GM19238 (cell line): Measurements from ENCODE around the gene LPAR2.
A peak's percentile ranks its signal among the peaks of the same experiment; 100 is the strongest.
"Not testable (repeated sequence)": the region's sequence is repeated elsewhere in the genome, so short reads cannot be mapped to it uniquely, and the experiment has no call there.

Experiments
- DNase-seq: peaks from one replicate; pipeline ENCODE4 v3.0.0; 2011; ENCODE audit warnings: low spot score; ENCODE audit not compliant: insufficient read length

LPAR2 gene

DNA sequence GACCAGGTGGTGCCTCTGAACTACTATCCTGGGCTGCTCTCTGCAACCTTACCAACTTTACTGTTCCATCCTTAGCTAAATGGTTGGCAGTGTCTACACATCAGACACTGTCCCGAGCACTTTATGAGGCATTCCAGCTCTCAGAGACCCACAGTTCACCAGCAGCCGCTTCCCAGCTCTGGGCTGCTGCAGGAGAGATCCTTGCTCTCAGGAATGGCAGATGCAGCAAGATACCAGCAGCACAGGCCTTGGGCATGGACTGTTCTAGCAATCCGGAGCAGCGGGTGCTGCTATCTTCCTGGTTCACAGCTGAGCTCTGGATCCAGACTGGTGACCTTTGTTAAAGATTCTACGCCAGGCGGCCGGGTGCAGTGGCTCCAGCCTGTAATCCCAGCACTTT is 3.3 kb upstream of the LPAR2 start:
- DNase-seq: no peak

DNA sequence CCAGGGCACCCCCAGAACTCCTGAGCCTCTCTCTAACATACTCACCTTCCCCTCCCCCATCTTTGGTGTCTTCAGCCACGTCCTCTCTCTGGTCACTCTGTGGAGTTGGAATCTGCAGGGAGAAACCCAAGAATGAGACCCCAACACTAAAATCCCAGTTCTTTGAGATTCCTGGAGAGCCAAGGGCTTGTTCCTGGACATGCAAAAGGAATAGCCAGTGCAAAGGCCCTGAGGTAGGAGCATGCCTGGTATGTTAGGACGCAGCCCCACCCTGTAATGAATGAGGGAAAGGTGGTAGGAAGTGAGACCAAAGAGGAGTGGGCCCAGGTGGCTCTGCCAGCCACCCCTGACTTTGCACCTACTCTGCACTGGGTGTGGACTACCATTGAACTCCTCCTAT is 2.4 kb upstream of the LPAR2 start:
- no peak for DNase-seq

DNA sequence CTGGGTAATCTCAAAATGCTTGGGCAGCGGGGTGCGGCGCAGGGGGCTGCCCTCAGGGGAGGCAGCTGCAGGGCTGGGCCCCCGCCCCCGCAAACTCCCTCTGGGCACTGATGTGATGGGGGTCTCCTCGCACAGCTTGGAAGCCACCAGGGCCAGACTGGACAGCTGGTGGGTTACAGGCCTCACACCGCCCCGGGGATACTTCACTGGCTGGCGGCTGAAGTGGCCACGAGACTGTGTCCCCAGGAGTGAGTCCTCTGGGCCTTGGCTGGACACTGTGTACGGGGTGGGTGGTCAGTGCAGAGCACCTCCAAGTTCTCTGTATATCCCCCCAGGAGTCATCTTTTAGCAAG is 2.0 kb upstream of the LPAR2 start:
- no peak for DNase-seq

DNA sequence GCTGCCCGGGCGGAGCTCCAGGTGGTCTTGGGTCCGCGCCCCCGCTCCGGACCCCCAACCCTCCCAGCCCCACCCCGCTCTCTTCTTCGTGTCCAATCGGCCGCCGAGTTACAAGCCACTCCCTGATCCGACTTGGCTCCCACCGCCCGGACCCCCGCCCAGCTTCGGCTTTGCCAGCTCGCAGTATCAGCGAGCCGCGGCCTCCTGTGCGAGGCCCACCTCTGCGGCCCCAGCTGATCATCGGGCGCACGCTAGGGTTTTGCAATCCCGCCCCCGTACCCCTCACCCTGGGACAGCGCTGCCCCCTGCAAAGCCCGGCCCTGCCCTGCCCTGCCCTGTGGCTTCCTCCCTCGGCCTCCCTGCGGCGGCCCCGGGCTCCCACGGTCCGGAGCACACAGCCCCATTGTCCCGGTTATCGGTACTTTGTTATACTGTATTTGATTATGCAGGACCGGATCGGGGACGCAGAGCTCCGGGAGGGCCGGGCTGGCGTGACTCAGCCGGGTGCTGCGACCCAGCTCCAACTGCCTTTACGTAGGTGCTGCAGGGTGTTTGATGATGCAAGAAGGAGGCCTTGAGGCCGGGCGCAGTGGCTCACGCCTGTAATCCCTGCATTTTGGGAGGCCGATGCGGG is 598 bp upstream of the LPAR2 start:
- no peak for DNase-seq

DNA sequence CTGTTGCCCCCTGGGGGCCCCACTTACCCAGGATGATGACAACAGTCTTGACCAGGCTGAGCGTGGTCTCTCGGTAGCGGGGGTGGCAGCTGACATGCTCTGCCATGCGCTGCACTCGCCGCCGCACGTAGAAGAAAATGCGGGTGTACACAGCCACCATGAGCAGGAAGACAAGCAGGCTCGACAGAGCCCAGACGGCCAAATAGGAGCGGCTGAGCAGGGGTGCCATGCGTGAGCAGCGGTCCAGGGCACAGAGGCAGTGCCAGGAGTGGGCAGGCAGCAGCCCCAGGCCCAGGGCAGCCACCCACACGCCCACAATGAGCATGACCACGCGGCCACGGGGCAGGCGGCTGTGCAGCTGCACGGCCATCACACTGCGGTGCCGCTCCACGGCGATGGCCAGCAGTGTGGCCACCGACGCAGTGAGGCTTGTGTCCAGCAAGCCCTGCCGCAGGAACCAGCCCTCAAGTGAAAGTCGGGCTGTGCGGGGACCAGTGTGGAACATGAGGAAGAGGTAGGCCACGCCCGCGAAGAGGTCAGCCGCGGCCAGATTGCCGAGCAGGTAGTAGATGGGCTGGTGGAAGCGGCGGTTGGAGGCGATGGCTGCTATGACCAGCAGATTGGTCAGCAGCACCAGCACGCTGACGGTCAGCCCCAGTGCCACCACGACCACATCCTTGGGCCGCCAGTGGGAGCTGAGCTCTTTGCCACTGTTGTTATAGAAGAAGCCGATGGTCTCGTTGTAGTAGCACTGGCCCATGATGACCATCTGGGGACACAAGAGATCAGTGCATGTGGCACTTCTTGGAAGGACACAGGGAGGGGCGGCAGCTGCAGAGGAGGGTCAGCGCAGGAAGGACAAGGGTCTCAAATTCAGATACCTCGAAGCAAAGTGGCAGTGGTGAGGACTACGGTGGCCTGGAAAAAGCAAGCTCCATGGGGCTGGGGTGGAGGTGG is 1.2 kb downstream of the LPAR2 start:
- DNase-seq: no peak

DNA sequence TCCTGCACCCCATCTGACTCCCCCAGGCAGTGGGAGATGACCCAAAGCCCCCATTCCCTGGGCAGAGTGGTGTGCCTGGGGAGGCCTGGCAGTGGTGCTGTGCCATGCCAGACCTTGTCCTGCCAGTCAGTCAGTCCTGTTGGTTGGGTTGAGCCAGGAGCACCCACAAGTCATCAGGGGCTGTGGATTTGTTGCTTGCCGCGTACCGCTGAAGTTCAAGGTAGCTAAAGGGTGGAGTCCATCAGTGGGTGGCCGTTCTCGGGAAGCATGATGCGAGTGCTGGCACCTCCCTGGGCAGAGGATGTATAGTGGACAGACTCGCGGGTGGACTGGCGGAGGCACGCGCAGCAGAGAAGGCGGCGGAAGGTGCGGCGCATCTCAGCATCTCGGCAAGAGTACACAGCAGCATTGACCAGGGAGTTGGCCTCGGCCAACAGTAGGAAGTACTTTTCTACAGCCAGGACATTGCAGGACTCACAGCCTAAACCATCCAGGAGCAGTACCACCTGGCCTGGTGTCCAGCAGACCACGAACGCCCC is 3.9 kb downstream of the LPAR2 start:
- DNase-seq: no peak

DNA sequence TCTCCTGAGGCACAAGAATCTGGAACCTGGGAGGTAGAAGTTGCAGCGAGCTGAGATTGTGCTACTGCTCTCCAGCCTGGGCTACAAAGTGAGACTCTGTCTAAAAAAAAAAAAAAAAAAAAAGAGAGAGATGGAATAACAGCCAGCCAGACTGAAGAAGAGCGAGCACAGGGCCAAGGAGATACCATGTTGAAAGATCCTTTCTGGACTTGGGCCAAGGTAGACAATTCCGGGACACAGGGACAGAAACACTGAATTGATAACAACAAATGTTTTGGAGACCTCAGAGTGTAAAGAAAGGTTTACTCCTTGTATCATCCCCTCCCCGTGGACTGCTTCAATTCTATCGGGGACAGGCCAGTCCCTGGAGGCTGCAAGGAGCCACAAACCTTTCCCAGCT is 4.6 kb downstream of the LPAR2 start:
- DNase-seq: no peak

DNA sequence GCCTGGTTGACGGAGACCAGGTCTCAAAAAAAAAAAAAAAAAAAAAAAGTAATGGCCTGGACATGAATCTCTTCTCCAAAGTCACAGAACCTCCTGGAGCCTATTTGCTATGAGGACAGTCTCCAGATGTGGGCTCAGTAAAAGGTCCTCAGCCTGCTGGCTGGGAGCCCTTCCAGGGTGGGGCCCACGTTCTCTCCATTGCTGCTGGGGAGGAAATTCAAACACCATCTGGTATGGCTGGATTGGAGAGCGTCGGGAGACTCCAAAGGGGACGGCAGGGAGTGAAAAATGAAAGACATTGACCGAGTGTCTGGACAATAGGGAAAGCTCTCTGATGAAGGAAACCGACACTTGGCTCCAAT is 8.2 kb downstream of the LPAR2 start:
- no peak for DNase-seq

DNA sequence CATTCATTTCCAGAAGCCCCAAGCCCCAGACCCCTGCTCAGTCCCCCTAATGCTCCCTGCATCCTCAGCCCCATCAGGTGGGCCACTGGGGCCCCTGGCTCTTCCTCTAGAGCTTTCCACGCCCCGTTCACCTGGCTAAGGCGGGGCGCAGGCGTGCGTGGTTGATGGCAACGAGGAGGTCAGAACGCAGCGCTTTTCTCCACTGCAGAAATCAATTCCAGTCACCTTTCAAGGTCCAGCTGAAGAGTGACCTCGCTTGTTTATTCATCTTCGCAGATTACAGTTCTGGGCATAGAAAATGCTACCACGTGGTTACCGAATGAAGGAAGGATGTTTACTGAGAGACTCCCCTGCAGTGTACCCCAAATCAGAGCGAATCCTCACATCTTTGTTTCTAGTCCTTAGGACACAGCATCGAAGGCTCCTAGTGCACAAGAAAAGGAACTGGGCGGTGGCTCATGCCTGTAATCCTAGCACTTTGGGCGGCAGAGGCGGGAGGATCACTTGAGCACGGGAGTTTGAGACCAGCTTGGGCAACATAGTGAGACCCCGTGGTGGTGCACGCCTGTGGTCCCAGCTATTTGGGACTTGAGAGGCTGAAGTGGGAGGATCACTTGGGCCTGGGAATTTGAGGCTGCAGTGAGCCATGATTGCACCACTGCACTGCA is 8.7 kb downstream of the LPAR2 start:
- DNase-seq: no peak

DNA sequence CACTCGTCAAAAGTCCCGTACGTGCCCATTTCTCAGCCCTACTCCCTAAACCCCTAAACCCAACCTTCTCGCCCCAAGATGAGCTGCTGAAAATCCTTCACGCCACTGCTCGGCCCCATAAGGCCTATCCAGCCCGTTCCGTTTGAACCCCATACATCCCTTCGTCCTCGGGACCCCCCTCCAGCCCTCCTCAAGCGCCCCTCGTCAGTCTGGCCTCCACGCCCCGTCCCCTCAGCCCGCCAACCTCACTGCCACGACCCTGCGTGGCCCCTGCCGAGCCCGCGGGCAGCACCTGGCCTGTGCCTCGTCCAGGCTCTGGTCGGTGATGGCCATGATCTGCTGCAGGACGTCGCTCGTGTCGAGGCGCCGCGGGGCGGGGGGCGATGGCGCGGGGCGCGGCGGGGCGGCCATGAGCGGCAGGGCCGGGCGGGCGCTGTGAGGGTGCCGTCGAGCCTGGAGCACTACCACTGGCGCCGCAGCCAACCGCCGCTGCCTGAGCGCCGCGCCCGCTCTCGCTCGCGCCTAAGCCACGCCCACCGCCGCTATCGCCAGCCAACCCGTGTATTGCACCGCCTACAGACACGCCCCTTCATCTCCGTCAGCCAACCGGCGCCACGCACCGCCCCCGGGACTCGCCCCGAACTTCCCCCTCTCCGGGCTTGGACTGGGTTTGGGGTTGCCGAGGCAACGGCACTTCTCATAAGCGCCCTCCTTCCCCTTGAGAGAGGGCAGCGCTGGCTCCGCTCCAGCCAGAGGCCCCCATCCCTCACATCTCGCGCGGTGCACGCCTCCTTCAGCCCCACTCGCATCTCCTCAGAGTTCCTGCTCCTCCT is 9.6 kb downstream of the LPAR2 start, which contains the start of gene PBX4:
Gene PBX4, minus strand, starts transcription at position 469 of the 833 bp plus-strand sequence. Its CDS starts 58 bp downstream, at position 411.
- peak; percentile 92 for DNase-seq

DNA sequence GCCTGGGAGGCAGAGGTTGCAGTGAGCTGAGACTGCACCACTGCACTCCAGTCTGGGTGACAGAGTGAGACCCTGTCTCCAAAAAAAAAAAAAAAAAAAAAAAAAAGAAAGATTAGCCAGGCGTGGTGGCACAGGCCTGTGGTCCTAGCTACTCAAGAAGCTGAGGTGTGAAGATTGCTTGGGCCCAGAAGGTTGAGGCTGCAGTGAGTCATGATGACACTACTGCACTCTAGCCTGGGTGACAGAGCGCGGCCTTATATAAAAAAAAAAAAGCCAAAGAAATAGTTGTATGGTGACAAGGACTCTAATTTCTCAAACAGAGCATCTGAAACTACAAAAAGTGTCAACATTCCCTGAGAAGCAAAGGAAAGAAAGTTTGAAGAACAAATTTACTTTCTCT is 12.9 kb downstream of the LPAR2 start:
- DNase-seq: no peak

DNA sequence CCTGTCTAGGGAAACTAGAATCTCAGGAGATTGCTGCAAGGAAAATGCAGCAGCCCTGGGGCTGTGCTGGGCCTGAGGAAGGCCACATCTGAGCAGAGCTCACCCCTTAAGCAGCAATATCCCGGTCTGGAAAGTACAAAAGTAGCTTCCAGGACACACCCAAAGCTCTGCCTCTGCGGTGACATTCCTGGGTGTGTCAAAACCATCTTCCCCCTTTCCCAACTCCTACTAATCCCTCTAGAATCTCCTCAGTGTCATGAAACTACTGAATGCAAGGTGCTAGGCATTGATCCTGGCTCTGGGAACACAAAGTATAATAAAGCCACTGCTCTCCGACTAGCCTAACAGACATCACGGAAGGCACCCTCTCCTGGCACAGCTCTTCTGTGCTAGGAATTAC is 14.5 kb downstream of the LPAR2 start:
- no peak for DNase-seq

DNA sequence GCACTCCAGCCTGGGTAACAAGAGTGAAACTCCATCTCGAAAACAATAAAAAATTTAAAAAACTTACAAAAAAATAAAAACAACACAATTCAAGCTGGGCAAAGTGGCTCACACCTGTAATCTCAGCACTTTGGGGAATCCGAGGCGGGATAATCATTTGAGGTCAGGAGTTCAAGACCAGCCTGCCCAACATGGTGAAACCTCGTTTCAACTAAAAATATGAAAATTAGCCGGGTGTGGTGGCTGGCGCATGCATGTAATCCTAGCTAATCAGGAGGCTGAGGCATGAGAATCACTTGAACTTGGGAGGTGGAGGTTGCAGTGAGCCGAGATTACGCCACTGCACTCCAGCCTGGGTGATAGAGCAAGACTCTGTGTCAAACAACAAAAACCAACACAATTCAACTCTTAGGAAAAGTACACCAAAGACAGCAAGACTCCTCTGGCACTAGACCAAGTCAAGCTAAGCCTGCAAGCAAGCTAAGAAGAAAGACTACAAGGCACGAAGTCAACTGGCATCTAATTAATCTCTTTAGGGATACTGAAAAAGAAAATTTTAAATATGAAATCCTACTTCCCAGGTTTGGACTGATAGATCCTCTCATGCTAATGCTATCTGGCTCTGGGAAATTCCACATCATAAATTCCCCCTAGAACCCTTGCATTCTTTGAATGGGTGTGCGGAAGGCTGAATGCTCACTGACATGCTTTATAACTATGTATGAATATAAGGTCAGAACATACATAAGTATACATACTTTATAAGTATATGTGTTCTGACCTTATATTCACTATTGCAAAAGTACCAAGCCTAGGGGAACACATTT is 17.4 kb downstream of the LPAR2 start:
- no peak for DNase-seq

DNA sequence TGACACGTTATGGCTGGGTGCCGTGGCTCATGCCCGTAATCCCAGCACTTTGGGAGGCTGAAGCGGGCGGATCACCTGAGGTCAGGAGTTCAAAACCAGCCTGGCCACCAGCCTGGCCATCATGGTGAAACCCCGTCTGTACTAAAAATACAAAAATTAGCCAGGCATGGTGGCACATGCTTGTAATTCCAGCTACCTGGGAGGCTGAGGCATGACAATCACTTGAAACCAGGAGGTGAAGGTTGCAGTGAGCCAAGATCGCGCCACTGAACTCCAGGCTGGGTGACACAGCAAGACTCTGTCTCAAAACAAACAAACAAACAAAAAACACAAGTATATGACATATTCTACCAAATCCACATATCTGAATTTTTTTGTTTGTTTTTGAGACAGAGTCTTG is 21.3 kb downstream of the LPAR2 start:
- DNase-seq: not testable (repeated sequence)

DNA sequence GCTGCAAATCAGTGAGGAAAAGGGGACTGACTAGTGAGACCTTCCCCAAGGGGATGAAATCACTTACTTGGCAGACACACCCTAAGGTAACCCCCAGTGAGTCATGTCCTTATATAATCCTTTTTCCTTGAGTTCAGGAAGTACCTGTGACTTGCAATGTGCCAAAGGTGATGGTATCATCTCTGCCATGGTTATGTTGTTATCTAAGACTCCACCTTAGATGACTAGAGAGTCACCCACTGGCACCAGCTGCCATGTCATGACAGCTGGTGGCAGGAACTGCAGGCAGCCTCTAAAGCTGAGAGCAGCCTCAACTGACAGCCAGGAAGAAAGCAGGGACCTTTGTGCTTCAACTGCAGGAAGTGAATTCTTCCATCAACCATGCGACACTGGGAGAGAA is 22.0 kb downstream of the LPAR2 start:
- DNase-seq: no peak

DNA sequence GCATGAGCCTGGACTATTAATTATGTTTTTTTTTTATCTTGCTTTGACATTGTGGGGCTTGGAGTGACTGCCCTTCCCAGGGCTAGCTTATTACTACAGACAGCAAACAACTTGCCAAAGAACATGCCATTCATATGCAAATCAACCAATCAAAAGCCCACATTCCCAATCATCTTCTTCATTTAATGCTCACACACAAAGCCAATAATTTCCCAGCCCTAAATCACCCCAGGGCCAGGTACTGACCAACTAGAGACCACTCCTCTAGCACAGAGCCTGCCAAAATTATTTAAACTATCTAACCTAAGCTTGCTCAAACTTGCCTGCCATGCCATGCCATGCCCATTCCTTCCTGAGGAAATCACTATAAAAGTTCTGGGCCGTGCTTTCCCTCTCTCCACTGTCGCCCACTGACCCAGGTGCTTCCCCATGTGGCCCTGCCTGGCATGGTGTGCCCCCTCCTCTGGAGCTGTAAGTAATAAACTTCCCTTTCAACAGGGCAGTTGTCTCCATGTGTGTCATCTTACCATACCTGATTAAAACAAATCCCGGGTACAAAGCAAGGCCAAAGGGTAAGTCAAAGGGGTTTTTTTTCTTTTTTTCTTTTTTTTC is 25.2 kb downstream of the LPAR2 start:
- DNase-seq: no peak

DNA sequence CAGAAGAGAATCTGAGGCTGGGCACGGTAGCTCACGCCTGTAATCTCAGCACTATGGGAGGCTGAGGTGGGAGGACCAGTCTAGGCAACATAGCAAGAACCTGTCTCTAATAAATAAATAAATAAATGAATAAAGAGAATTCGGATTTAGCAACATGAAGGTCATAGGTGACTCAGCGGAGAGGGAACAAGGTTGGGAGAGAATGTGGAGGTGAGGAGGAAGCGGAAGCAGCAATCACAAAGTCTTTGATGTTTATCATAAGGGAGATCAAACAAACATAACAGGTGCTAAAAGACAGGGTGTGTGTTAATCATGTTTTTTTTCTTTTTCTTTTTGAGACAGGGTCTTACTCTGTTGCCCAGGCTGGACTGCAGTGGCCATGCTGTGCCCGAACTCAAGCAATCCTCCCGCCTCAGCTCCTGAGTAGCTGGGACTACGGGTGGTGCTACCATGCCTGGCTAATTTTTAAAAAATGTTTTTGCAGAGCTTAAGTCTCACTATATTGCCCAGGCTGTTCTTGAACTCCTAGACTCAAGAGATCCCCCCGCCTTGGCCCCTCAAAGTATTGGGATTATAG is 25.8 kb downstream of the LPAR2 start:
- DNase-seq: no peak

DNA sequence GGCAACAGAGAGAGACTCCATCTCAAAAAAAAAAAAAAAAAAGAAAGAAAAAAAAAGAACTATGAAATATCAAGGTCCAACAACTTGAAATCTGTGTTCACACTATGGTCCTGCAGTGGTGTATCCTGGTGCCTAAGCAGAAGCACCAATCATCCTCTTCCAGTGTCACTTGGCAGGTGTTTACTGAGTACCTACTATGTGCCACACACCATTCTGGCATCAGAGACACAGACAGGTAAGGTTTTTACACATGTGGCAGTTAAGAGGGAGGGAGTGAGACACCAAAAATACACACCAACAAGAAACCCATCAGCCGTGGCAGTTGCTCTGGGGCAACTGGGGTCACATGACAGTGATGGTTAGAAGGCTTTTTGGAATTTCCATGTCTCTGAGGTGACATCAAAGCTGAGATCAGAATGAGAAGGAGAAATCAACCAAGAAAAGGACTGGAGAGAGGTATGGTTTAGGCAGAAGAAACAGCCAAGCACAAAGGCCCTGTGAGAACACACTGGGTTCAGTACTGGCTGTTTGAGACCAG is 27.2 kb downstream of the LPAR2 start:
- DNase-seq: no peak

DNA sequence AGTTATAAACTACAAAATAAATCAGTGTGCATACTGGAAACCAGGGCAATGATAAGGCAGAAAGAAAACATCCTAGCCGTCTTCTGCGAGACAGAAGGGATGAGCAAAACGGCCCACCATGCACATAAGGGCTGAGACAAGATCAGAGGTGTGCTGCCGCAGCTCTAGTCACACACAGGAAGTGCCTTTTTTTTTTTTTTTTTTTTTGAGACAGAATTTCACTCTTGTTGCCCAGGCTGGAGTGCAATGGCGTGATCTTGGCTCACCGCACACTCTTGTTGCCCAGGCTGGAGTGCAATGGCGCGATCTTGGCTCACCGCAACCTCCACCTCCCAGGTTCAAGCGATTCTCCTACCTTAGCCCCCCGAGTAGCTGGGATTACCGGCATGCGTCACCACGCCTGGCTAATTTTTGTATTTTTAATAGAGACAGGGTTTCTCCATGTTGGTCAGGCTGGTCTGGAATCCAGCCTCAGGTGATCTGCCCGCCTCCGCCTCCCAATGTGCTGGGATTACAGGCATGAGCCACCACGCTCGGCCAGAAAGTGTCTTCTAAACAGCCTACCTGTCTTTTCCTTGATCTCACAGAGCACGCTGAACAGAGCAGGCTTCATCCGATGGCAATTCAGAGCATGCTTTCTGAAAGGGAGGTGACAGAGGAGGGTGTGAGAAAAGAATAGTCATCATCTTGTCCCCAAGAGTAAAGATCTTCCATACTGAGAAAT is 29.1 kb downstream of the LPAR2 start:
- not testable (repeated sequence) for DNase-seq
